Ishikawa (cell line): ENCODE measurements around the gene PPIP5K2.

Experiments used
- EGR1 ChIP-seq: IDR thresholded peaks from 2 replicates; pipeline ENCODE4 v1.6.1; 2012
- EP300 ChIP-seq: IDR thresholded peaks from 2 replicates; pipeline ENCODE4 v1.6.1; 2012; ENCODE audit warnings: borderline replicate concordance

DNA sequence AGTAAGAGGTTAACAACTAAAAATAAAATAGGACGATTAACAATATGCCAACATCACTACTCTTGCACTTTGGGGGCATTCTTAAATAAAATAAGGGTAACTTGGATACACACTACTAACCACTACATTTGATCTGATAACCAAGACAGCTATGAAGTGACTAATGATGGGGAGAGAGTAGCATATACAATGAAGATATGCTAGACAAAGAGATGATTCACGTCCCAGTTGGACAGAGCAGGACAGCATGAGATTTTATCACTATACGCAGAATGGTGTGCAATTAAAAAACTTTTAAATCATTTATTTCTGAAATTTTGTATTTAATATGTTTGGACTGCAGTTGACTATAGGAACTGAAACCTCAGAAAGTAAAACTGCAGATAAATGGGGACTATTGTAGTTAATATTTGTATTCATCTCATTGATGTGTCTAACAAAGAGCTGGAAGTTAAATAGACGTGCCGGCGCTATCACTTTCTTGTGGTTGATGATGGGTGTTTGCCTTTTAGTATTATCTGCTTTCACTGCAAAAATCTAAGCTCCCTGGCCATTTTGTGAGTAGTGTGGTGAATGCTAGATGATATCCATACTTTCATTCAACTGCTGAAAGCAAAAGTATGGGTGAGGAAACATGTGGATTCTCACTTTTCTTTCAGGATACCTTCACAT, 18.9 kb upstream of the PPIP5K2 start:
- TF ChIP-seq EGR1 (no peak), EP300 (no peak)
